Suprapubic skin (tissue), 4 donors: ENCODE results near the gene CCNJ. TPM values are rescaled to one million over a fixed set of nuclear protein-coding genes. Genes with fewer than 3 reads are reported as not detected.
"Not testable (repeated sequence)": the region's sequence is repeated elsewhere in the genome, so short reads cannot be mapped to it uniquely, and the experiment has no call there.

Source experiments
- DNase-seq, 2 donors: peaks; one replicate each; pipeline ENCODE4 v3.0.0-alpha.2; 2019; ENCODE audit warnings: low spot score in 2 of 2
- H3K27ac ChIP-seq: fragments of 200-600 bp; sonication (generic); one replicate; pipeline ENCODE4 v1.5.1; 2019
- H3K27me3 ChIP-seq: fragments of 200-600 bp; sonication (generic); one replicate; pipeline ENCODE4 v1.5.1; 2019
- H3K36me3 ChIP-seq: fragments of 200-600 bp; sonication (generic); one replicate; pipeline ENCODE4 v1.5.1; 2019
- H3K4me1 ChIP-seq: fragments of 200-600 bp; sonication (generic); one replicate; pipeline ENCODE4 v1.5.1; 2019
- H3K4me3 ChIP-seq: fragments of 200-600 bp; sonication (generic); one replicate; pipeline ENCODE4 v1.5.1; 2019; ENCODE audit warnings: mild to moderate bottlenecking
- H3K9me3 ChIP-seq: fragments of 200-600 bp; sonication (generic); one replicate; pipeline ENCODE4 v1.5.1; 2019
- EP300 ChIP-seq: sonication (generic); formaldehyde crosslinking; IDR thresholded peaks from one replicate; pipeline ENCODE4 v1.6.1; 2017; ENCODE audit warnings: antibody characterized with exemption
- POLR2A ChIP-seq, 2 donors: fragments of 450-650 bp; IDR thresholded peaks; one replicate each; pipeline ENCODE4 v1.6.1; 2017; ENCODE audit warnings: antibody characterized with exemption in 2 of 2, mild to moderate bottlenecking in 2 of 2, moderate library complexity in 2 of 2
- POLR2AphosphoS5 ChIP-seq, 3 donors: sonication (generic); formaldehyde crosslinking; IDR thresholded peaks; one replicate each; pipeline ENCODE4 v1.6.1; 2017; ENCODE audit warnings: antibody characterized with exemption in 3 of 3
- WGBS: methylation state at CpG from one replicate; pipeline ENCODE4 v1.1.5; 2018; 5-methylcytosine and 5-hydroxymethylcytosine counted together
- total RNA-seq, 4 donors: library from RNA; depleted of rRNA; stranded (reverse); fragments of >200 nt; gene quantifications; one replicate each; pipeline ENCODE4 v1.1.0, GENCODE V29; 2016
- TF ChIP-seq, protein P1 (sequence below), 2 donors: fragments of 200-600 bp in 1 of 2; fragments of 450-650 bp in 1 of 2; sonication (generic) in 1 of 2; IDR thresholded peaks; one replicate each; pipeline ENCODE4 v1.5.1; 2016 to 2019; ENCODE audit warnings: antibody characterized with exemption in 2 of 2, mild to moderate bottlenecking in 1 of 2, moderate library complexity in 1 of 2

The CCNJ gene
- total RNA-seq, 4 donors from 2014 or later: 2.7 to 4.3 (median 3.6) TPM

GRCh38 chr10:96046546-96046945 lies 3.2 kb downstream of the CCNJ start:
- no peak overlapping the region for H3K4me3 ChIP-seq
- peaks cover 4% of the 10 kb centered on the region for H3K36me3 ChIP-seq
- H3K9me3 ChIP-seq: no peaks in the 10 kb centered on the region
- 73% methylated on average over 1 of the region's 1 CpG for WGBS
- peaks cover 25% of the 10 kb centered on the region for H3K4me1 ChIP-seq
- TF ChIP-seq, protein P1, sequence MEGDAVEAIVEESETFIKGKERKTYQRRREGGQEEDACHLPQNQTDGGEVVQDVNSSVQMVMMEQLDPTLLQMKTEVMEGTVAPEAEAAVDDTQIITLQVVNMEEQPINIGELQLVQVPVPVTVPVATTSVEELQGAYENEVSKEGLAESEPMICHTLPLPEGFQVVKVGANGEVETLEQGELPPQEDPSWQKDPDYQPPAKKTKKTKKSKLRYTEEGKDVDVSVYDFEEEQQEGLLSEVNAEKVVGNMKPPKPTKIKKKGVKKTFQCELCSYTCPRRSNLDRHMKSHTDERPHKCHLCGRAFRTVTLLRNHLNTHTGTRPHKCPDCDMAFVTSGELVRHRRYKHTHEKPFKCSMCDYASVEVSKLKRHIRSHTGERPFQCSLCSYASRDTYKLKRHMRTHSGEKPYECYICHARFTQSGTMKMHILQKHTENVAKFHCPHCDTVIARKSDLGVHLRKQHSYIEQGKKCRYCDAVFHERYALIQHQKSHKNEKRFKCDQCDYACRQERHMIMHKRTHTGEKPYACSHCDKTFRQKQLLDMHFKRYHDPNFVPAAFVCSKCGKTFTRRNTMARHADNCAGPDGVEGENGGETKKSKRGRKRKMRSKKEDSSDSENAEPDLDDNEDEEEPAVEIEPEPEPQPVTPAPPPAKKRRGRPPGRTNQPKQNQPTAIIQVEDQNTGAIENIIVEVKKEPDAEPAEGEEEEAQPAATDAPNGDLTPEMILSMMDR (IDR thresholded peaks at IDR 0.05): no peak
- no peak for TF ChIP-seq POLR2AphosphoS5 (IDR thresholded peaks at IDR 0.05)
- TF ChIP-seq EP300: no peak
- no peak for TF ChIP-seq POLR2A (IDR thresholded peaks at IDR 0.05)
- H3K27me3 ChIP-seq: no peaks in the 10 kb centered on the region
- H3K27ac ChIP-seq: no peak overlapping the region
- DNase-seq: no peak

DNA sequence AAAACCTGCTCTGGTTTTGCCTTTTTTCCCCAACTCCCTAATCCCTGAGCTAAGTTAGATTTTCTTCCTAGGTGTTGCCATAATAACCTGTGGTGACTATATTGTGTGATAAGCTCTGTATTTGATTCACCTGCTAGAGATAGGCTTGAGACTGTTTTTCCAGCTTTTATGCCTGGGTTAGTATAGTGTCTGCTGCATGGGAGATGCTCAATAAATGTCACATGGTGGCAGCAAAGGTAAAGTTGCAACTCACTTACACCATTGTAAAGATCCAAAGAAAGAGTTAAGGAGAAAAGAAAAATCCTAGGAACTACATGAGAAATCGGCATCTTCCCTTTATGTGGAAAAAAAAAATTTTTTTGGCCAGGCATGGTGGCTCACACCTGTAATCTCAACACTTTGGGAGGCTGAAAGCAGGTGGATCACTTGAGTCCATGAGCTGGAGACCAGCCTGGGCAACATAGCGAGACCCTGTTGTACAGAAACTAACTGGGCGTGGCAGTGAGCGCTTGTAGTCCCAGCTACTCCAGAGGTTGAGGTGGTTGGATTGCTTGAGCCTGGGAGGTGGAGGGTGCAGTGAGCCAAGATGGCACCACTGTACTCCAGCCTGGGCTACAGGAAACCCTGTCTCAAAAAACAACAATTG lies 3.7 kb downstream of the CCNJ start:
- H3K4me1 ChIP-seq: peaks cover 25% of the 10 kb centered on the region
- TF ChIP-seq POLR2A (IDR thresholded peaks at IDR 0.05): no peak
- TF ChIP-seq POLR2AphosphoS5 (IDR thresholded peaks at IDR 0.05): no peak
- TF ChIP-seq, protein P1 (IDR thresholded peaks at IDR 0.05): no peak
- no peak for TF ChIP-seq EP300
- no peak overlapping the region for H3K4me3 ChIP-seq
- 93% methylated on average over 4 of the region's 4 CpGs for WGBS
- H3K9me3 ChIP-seq: no peaks in the 10 kb centered on the region
- H3K27ac ChIP-seq: no peak overlapping the region
- H3K27me3 ChIP-seq: no peaks in the 10 kb centered on the region
- peaks cover 9% of the 10 kb centered on the region for H3K36me3 ChIP-seq
- DNase-seq: no peak

GRCh38 chr10:96047925-96048324 lies 4.5 kb downstream of the CCNJ start:
- H3K27me3 ChIP-seq, H3K27ac ChIP-seq, H3K9me3 ChIP-seq, H3K36me3 ChIP-seq, H3K4me3 ChIP-seq, DNase-seq: not testable (repeated sequence)
- 89% methylated on average over 3 of the region's 3 CpGs for WGBS
- peaks cover 21% of the 10 kb centered on the region for H3K4me1 ChIP-seq

GRCh38 chr10:96049340-96049739 lies 6.0 kb downstream of the CCNJ start:
- 75% methylated on average over 2 of the region's 2 CpGs for WGBS

GRCh38 chr10:96053985-96054384 lies 10.6 kb downstream of the CCNJ start:
- Histone ChIP-seq H3K9me3 (no peaks in the 10 kb centered on the region), H3K4me3 (no peak overlapping the region), H3K27ac (no peak overlapping the region), H3K27me3 (no peaks in the 10 kb centered on the region), H3K36me3 (peaks cover 31% of the 10 kb centered on the region), H3K4me1 (no peaks in the 10 kb centered on the region)
- TF ChIP-seq POLR2AphosphoS5 (IDR thresholded peaks at IDR 0.05): no peak
- TF ChIP-seq POLR2A (IDR thresholded peaks at IDR 0.05): no peak
- no peak for TF ChIP-seq EP300
- TF ChIP-seq, protein P1 (IDR thresholded peaks at IDR 0.05): no peak
- 81% methylated on average over 2 of the region's 2 CpGs for WGBS
- no peak for DNase-seq

More at GRCh38 chr10:96049340-96049739, 6.0 kb downstream of the CCNJ start:
- Histone ChIP-seq H3K27me3 (no peaks in the 10 kb centered on the region), H3K4me1 (peaks cover 15% of the 10 kb centered on the region), H3K27ac (no peak overlapping the region), H3K9me3 (no peaks in the 10 kb centered on the region), H3K36me3 (peaks cover 9% of the 10 kb centered on the region), H3K4me3 (no peak overlapping the region)
- TF ChIP-seq POLR2A (IDR thresholded peaks at IDR 0.05) (no peak), POLR2AphosphoS5 (IDR thresholded peaks at IDR 0.05) (no peak), EP300 (no peak)
- TF ChIP-seq, protein P1 (IDR thresholded peaks at IDR 0.05): no peak
- no peak for DNase-seq

DNA sequence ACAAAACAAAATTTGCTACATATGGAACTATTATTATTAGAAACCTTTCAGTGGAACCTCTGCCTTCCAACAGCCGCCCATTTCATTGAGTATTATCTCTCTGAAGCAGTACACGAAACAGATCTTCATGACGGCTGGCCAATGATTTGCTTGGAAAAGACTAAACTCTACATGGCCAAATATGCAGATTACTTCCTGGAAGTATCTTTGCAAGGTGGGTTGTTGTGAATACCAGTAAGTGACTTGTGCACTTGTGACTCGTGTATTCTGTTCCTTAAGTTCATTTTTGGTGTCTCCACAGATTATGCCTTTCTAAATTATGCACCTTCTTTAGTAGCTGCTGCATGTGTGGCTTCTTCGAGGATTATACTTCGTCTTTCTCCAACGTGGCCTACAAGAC lies 13.4 kb downstream of the CCNJ start:
- DNase-seq: no peak
- Histone ChIP-seq H3K4me3 (no peak overlapping the region), H3K36me3 (peaks cover 35% of the 10 kb centered on the region), H3K27me3 (no peaks in the 10 kb centered on the region), H3K4me1 (no peaks in the 10 kb centered on the region), H3K27ac (no peak overlapping the region), H3K9me3 (no peaks in the 10 kb centered on the region)
- 93% methylated on average over 7 of the region's 7 CpGs for WGBS
- TF ChIP-seq EP300 (no peak), POLR2A (IDR thresholded peaks at IDR 0.05) (no peak), POLR2AphosphoS5 (IDR thresholded peaks at IDR 0.05) (no peak)
- TF ChIP-seq, protein P1 (IDR thresholded peaks at IDR 0.05): no peak
